GM10248 (cell line): ENCODE measurements around the gene AATF.
A peak's percentile ranks its signal among the peaks of the same experiment; 100 is the strongest.

ENCODE experiments used
- CTCF ChIA-PET: fragments of 300-600 bp; sonication (Branson Sonifier 250); formaldehyde crosslinking; extraction: SDS; loops from one replicate; lab custom pipeline; 2021; ENCODE audit warnings: antibody characterized with exemption; lab: Yijun Ruan, JAX
- POLR2A ChIA-PET: fragments of 350-650 bp; sonication (Branson Sonifier 250); formaldehyde crosslinking; extraction: SDS; loops from one replicate; lab custom pipeline; 2020; ENCODE audit warnings: antibody characterized with exemption; lab: Yijun Ruan, JAX
- DNase-seq: peaks from one replicate; pipeline ENCODE4 v3.0.0; 2012; ENCODE audit errors: extremely low spot score
- CTCF ChIP-seq: IDR thresholded peaks from 2 replicates; pipeline ENCODE4 v1.5.1; 2012; ENCODE audit warnings: mild to moderate bottlenecking, low read depth; ENCODE audit errors: extremely low read depth, missing control alignments, control extremely low read depth

Gene AATF, protein sequence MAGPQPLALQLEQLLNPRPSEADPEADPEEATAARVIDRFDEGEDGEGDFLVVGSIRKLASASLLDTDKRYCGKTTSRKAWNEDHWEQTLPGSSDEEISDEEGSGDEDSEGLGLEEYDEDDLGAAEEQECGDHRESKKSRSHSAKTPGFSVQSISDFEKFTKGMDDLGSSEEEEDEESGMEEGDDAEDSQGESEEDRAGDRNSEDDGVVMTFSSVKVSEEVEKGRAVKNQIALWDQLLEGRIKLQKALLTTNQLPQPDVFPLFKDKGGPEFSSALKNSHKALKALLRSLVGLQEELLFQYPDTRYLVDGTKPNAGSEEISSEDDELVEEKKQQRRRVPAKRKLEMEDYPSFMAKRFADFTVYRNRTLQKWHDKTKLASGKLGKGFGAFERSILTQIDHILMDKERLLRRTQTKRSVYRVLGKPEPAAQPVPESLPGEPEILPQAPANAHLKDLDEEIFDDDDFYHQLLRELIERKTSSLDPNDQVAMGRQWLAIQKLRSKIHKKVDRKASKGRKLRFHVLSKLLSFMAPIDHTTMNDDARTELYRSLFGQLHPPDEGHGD

GRCh38 chr17:36948717-36949460 lies at the start of gene AATF:
Gene AATF (plus strand): TSS chr17:36948954. CDS start chr17:36949126, 172 bp downstream.
- DNase-seq: peak; percentile 99
- POLR2A ChIA-PET: interaction anchor here (0.6 kb wide), 1 partner anchor 395 kb away, joined by 5 read pairs; no protein-coding TSS in a partner anchor
- CTCF ChIA-PET: interaction anchor here (0.9 to 1.5 kb wide), 4 partner anchors 11 to 346 kb away, joined by 3 to 5 read pairs (median 4); partner anchors contain the start of gene LHX1
- TF ChIP-seq CTCF: no peak

DNA sequence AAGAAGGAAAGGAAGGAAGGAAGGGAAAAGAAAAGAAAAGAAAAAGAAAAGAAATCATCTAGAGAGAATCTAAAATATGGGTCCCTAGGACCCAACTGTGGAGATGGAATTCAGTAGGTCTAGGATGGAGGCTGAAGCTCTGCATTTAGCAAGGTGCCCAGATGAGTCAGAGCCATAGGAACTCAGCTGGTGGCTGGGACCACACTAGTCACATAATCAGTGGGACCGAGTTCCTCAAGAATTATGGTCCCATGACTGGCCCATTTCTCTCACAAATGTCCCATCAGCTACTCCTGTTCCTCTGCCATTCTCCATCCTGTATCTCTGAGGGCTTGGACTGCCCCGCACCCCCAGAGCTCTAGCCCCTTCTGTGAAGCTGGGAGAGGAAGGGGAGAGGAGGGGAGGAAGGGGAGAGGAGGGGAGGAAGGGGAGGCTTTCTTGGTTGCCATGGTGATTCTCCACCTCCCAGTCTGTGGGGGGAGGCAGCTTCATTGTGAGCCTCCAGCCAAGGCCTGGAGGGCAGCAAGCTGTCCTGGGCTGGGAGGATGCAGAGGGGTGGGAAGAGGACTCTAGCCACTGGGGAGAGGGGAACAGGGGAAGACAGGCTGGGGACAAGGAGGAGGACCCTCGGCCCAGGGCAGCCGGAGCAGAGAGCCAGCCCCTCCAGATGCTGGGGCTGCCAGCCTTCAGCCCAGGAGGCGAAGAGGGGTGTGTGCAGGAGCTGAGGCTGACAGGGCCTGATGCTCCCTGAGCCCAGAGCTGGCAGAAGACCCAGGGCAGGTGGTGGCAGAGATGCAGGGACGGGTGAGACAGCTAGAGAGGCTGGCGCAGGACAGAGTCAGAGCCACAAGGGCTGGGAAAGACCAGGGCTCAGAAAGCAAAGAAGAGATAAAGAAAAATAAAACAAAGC lies 49.2 kb upstream of the AATF start:
- TF ChIP-seq CTCF: no peak
- CTCF ChIA-PET: no interaction called here
- DNase-seq: no peak
- POLR2A ChIA-PET: interaction anchor here (0.7 kb wide), 1 partner anchor 28 kb away, joined by 3 read pairs; no protein-coding TSS in a partner anchor

GRCh38 chr17:36900160-36900512 lies 48.6 kb upstream of the AATF start:
- POLR2A ChIA-PET: no interaction called here
- TF ChIP-seq CTCF: no peak

DNA sequence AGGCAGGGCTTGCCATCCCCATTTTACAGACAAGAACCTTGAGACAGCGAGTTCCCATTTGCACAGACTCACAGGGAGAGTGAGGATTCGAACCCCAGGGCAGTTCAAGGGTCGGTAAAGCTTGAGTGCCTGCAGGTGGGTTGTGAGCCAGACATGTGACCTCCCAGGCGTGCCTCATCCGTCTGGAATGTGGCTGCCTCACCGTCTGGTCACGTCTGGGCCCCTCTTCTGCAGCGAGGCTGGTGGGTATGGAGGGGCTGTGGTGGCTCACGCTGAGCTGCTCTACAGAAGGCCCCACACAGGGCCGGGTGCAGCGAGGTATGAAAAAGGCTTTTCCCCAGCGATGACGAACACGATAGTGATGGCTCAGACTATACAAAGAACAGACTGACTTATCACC lies 47.2 kb upstream of the AATF start:
- TF ChIP-seq CTCF: no peak
- DNase-seq: no peak
- ChIA-PET CTCF (no interaction called here), POLR2A (interaction anchor here (0.6 kb wide), 1 partner anchor 536 kb away, joined by 4 read pairs; no protein-coding TSS in a partner anchor)

More at GRCh38 chr17:36900160-36900512, 48.6 kb upstream of the AATF start:
- CTCF ChIA-PET: no interaction called here
- DNase-seq: no peak

DNA sequence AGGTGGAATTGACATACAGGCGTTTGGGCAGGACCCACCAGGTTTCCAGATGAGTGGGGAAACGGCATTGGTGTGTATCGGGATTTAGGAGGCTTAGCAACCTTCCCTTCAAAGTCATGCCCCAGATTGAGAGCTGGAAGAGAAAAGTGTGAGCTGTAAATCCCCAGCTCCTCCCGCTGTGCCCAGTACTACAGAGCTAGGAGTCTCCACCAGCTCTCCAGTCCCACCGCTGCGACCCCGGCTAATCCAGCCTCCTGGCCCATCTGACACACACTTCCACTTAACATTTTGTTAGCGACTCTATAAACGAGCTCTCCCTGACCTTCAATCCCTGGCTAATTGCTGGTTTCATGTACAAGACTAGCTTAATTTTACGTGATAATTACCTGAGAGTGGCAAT lies 41.3 kb upstream of the AATF start:
- CTCF ChIA-PET: no interaction called here
- TF ChIP-seq CTCF: no peak
- POLR2A ChIA-PET: no interaction called here
- DNase-seq: no peak
